Measurements from ENCODE around the gene DDX3Y. TPM values are rescaled to one million over a fixed set of nuclear protein-coding genes. Genes with fewer than 3 reads are reported as not detected.

The DDX3Y gene
- total RNA-seq, 1 donor from 2014 or later = not detected

DNA sequence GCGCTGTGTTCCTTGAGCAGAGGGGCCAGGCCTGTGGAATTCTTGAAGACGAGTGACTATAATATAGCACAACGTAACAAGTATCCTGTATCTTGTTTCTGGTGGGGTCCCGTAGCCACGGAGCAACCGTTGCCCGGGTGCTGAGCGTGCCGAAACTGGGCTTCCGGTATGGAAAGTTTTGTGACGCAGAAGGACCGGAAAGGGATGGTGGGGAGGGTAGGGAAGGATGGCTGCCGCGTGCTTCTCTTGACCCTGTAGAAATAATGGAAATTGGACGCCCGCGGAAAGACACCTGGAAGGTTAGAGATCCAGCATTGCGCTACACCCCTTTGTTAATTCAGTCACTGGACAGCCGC is 827 bp downstream of the DDX3Y start:
- Mint-ChIP-seq H3K4me3 (no peak overlapping the region), H3K9me3 (no peaks in the 10 kb centered on the region), H3K4me1 (ENCODE audit: unreplicated experiment) (no peaks in the 10 kb centered on the region), H3K36me3 (no peaks in the 10 kb centered on the region), H3K27ac (no peak overlapping the region), H3K27me3 (no peaks in the 10 kb centered on the region)
- DNase-seq (ENCODE audit: extremely low spot score, unreplicated experiment) = no peak
- no peak for TF ChIP-seq CTCF (conservative IDR thresholded peaks at IDR 0.05)

GRCh38 chrY:12905895-12906294 is 1.2 kb downstream of the DDX3Y start:
- Mint-ChIP-seq H3K4me1 (ENCODE audit: unreplicated experiment) (no peaks in the 10 kb centered on the region), H3K9me3 (no peaks in the 10 kb centered on the region), H3K4me3 (no peak overlapping the region), H3K36me3 (no peaks in the 10 kb centered on the region), H3K27me3 (no peaks in the 10 kb centered on the region), H3K27ac (no peak overlapping the region)
- TF ChIP-seq CTCF (conservative IDR thresholded peaks at IDR 0.05) = no peak
- no peak for DNase-seq (ENCODE audit: extremely low spot score, unreplicated experiment)

- no peak for DNase-seq (ENCODE audit: extremely low spot score, unreplicated experiment)
- Mint-ChIP-seq H3K27me3 (no peaks in the 10 kb centered on the region), H3K36me3 (no peaks in the 10 kb centered on the region), H3K27ac (no peak overlapping the region), H3K9me3 (no peaks in the 10 kb centered on the region), H3K4me1 (ENCODE audit: unreplicated experiment) (no peaks in the 10 kb centered on the region), H3K4me3 (no peak overlapping the region)
- no peak for TF ChIP-seq CTCF (conservative IDR thresholded peaks at IDR 0.05)
These were observed 8.9 kb downstream of the DDX3Y start for GRCh38 chrY:12913541-12913940.

DNA sequence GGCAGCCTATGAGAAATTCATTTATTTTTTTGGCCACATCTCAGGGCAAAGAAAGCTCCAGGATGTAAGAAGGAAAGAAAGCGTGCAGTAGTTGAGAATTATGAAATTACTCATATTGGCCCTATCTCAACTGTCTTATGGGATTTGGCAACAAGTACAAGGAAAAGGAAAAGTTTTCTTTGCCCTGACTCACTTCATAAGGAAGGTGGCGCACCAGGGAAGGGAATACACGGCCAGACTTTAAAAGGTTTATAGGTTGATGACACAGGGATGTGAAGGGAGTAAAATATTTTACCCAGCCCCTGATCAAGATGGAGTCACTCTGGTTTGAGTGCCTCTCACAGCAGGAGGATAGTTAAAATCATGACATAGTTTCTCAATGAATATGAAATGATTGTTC is 23.4 kb downstream of the DDX3Y start:
- no peak overlapping the region for H3K4me3 Mint-ChIP-seq

GRCh38 chrY:12941725-12942687 is 37.3 kb downstream of the DDX3Y start:
- Mint-ChIP-seq H3K9me3 (no peaks in the 10 kb centered on the region), H3K4me3 (no peak overlapping the region), H3K36me3 (no peaks in the 10 kb centered on the region), H3K27me3 (no peaks in the 10 kb centered on the region), H3K4me1 (ENCODE audit: unreplicated experiment) (no peaks in the 10 kb centered on the region), H3K27ac (no peak overlapping the region)
- DNase-seq (ENCODE audit: extremely low spot score, unreplicated experiment) = no peak
- no peak for TF ChIP-seq CTCF (conservative IDR thresholded peaks at IDR 0.05)

More for the DNA sequence above, 23.4 kb downstream of the DDX3Y start:
- DNase-seq (ENCODE audit: extremely low spot score, unreplicated experiment) = no peak
- no peaks in the 10 kb centered on the region for H3K27me3 Mint-ChIP-seq
- no peaks in the 10 kb centered on the region for H3K36me3 Mint-ChIP-seq
- H3K27ac Mint-ChIP-seq = no peak overlapping the region
- H3K9me3 Mint-ChIP-seq = no peaks in the 10 kb centered on the region
- no peak for TF ChIP-seq CTCF (conservative IDR thresholded peaks at IDR 0.05)
- no peaks in the 10 kb centered on the region for H3K4me1 Mint-ChIP-seq (ENCODE audit: unreplicated experiment)

Other genes with a start within 250 kb of the DDX3Y start
- gene USP9Y, start 203.6 kb upstream of the DDX3Y start, total RNA-seq (ENCODE audit: low replicate concordance) = not detected in 2 replicates